NCI-H128 (cell line): ENCODE results near the gene EN2.

Experiments
- DNase-seq: peaks from one replicate; lab custom pipeline; 2025; ENCODE audit not compliant: unreplicated experiment; lab: John Stamatoyannopoulos, UW

The EN2 gene

DNA sequence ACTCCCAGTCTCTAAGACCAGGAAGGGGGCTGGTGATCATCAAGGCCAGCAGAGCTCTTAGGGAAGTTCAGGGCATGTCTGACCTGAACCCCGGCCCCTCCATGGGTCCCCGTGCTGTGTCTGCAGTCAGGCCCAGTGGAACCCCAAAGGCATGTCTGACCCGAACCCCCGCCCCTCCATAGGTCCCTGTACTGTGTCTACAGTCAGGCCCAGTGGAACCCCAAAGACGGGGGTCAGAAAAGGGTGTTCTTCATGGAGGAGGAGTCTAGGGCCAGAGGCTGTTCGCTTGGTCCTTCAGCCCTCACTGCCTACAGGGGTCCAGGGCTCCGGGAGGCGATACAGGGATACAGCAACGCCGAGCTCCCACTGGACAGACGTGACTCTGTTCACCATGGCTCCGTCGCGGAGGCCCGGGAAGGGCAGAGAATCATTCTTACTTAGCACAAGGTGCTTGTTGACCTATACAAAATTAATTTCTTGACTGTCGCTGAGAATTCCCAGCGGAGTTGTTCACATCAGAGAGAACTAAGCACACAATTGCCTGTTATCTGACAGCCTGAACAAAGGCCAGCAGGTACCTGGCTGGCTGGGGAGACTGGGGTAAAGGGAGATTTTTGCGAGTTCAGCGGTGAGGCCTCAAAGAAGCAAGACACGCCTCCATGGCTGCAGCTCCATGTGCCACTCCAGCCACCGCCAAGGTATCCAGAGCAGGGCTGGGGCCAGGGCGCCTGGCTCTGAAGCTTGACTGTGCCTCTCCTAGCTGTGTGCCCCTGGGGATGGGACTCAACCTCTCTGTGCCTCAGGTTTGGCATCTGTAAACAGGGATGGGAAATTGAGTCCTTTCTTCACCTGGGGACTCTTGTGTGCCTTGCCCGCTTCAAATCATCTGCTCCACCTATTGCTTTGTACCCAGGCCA lies 26.8 kb downstream of the EN2 start:
- no peak for DNase-seq

DNA sequence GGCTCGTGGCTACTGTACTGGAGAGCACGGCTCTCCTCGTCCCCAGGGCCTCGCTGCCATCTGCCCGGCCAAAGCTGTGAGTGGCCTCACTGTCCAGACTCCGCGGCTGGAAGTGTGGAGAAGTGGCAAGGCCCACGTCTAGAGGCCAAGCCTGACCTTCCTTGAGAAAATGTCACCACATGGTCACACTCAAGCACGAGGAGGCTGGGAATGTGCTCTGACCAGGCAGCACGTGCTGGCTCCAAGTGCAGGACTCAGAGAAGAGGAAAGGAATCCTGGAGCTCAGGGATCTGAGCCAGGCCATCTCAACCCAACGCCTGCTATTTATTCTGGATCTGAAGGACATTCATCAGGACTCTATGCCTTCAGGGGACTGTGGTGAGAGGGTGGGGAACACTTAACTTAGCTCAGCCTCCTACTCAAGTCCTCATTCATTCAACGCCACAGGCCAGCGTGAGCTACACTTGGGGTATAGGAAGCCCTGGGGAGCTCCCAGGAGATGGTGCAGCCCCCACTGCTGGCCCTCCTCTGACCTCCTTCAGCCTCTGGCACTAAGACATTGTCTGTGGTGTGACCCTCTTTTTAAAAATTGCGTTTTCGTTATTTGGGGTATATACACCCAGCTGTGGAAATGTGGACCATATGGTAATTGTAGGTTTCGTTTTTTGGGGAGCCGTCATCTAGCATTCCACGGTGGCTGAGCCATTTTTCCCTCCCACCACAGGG lies 29.0 kb downstream of the EN2 start:
- DNase-seq, result no peak

GRCh38 chr7:155487509-155488482 lies 29.9 kb downstream of the EN2 start:
- DNase-seq, result no peak

DNA sequence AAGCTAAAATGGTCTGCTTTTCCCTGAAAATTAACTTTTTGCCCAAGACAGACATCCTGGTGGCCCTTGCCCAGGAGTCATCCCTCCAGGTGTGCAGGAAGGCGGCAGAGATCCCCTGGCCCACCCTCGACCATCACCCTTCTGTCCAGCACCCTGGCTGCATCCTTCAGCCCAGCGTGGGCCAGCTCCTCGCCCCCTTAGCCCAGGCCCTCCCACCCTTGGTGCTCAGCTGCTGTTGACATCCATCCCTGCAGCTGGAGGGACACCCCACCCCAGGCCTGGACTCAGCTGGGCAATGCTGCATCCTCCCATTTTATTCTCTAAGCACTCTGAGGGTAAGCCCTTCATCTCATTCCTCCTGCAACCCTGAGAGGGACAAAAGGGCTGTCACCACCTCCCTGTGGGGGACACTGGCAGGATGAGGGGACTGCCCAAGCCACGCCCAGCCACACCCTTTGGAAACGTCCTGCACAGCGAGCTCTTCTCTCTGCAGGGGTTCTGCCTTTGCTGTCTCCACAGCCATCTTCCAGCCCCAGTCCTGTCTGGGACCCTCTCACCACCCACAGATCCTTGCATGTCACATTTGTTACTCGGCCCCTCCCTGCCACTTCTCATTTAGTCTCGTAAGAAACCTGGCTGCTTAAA lies 30.7 kb downstream of the EN2 start:
- no peak for DNase-seq

DNA sequence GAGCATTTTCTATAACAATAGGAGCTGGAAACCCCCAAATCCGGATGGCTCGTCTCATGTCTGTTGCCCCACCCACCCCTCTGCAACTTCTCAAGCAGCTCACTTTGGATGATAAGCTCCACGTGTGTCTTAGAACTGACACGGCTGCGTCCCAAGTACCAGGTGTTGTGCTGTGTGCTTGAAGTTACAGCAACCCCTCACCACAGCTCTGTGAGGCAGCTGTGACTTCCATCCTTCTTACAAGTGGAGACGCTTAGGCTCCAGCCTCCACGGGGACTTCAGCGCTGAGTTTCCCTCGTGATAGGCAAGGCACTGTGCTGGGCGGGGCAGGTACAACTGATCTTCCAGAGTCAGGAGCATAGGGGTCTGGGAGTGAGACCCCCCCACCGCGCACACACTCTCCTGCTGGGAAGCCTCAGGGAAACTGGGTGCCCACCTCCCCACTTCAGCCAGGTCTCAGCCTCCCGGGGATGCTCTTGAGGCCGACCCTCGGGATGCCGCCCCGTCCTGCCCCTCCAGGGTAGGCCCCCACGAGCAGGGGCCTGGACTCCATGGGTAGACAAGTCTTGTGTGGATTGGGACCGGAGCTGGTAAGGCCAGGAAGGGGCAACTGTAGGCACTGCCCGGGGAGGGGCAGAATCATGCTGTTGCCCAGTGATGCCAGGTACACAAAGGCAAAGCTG lies 31.4 kb downstream of the EN2 start:
- no peak for DNase-seq

DNA sequence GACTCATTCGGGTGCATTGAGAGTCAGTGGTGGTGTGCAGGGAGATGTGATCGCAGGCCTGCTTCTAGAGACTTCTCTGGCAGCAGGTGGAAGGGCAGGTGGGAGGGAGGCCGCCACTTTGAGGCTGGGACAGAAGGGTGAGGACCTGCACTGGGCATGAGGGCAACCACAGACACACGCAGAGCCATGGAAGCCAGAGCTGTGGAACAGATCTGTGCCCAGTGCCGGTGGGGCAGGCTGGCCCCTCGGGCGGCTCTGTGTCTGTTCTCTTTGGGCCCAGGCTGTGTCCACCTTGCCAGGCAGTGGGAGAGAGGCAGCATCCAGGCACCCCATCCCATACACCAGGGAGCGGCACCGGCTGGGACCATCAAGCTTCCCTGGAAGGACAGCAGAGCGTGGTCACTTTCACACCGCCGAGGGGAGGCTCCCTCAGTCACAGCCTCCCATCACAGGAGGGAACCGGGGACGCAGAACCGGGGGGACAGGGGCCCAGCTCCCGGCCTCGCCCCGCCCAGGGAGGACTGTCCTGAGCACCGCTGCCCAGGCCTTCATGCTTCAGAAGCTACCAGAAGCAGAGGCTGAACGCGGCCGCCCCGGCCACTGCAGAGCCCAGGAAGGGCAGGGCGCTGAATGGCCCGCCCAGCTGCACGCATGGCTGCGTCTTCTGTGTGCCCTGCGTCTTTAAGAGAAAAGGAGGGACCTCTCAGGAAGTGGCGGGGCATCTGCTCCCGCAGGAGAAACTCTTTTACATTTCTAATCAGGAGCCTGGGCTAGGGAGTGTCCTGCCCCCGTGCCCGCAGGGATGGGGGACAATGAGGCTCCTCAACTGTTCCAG lies 32.1 kb downstream of the EN2 start:
- no peak for DNase-seq

DNA sequence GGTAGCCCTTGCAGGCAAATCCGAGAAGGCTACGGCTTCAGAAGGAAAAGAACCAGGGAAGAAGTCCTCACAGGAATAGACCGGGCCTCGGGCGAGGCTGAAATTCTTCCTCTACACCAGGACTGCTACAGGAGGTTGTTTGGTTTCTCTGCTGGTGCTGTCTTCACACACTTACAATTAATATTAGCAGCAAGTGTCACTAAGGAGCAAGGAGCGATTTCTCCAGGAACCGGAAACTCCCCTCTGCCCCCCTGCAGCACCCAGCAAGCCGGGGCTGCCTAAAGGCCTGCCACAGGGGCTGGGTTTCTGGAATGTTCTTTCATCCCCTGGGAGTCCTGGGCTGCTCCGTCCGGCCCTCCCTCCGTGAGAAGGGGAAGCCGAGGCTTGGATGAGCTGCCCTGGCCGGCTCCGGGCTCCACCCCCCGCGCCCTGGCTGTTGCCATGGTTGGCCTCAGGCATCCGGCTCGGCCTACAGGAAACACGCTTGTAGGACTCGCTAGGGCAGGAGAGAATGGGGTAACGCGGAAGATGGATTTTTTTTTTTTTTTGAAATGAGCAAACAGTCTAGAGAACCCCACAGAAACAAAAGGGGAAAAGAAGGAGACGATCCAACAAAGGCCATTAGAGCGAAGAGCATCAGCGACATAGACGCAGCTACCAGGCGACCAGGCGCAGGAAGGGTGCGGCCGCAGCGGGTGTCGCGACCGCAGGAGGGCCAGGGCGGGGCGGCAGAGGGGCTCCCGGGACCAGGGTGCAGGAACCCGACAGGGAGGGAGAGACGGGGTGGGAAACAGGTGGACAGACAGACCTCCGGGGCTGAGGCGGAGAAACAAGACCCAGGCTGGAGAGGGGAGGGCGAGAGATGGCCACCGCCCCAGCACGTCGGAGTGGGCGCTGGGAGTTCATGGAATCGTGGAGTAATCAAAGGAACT lies 33.0 kb downstream of the EN2 start:
- no peak for DNase-seq

- no peak for DNase-seq
These were observed 33.9 kb downstream of the EN2 start for GRCh38 chr7:155491812-155492211.

GRCh38 chr7:155493744-155494538 lies 36.0 kb downstream of the EN2 start:
- DNase-seq, result no peak

DNA sequence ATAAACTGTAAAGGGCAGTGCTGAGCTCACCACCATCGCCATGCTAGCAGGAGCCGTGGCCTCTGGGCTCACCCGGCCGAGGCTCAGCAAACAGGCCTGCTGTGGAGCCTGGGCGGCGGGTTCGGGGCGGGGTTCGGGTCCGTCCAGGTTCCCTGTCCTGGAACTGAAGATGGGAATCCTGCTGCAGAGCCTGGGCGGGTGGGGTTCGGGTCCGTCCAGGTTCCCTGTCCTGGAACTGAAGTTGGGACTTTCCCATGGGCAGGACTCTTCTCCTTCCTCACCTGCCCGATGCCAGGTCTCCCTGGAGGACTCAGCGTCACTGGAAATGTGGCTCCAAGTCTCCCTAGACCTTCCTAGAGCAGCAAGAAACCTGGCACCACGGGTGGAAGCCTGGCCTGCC lies 36.6 kb downstream of the EN2 start:
- no peak for DNase-seq

GRCh38 chr7:155495440-155496248 lies 37.7 kb downstream of the EN2 start:
- no peak for DNase-seq

GRCh38 chr7:155496267-155497005 lies 38.5 kb downstream of the EN2 start:
- no peak for DNase-seq

DNA sequence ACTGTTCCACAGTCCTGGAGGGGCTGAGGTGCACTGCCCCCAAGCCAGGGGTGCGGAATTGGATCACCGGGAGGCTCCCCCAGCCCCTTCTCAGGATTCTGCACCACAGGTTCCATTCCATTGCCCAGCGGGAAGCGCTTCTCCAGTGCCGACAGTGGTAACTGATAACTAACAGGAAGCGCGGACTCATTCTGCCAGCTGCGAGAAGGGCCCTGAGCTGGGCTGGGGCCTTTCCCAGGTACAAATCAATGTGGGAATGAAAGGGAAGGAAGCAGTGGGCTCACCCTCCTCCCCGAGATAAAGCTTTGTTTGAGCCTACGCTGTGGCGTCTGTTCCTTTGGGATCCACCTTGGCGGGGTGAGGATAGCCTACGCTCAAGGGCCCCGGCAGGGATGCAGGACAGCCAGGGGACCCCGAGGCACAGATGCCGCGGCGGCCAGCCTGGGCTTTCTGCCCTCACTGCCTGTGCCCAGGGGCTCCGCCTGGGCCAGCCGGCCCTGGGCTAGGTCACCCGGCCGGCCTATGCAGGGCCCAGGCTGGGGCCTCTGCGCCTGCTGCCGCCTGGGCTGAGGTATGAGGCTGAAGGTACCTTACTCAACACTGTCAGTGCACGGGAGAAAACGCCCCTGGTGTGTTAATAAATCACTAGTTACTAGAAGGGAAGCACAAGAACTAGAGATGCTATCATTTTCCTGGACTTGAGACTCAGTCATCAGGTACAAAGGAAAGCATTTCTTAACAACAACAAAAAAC lies 39.4 kb downstream of the EN2 start:
- DNase-seq, result no peak

DNA sequence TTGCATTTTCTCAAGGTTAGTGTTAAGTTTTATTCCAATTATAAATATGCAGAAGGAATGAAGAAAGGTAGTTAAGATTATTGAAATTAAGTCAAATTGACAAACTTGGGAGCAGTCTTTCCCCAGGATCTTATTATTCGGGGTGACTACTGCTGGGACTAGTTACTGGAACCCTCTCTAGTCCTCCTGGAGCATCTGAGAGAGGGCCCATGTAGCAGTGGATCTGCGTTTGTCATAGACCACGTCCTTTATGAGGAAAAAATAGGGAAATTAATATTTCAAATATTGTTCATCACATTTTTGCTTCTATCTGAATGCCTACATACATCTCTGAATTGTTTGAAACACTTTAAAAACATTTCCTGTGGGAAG lies 47.5 kb downstream of the EN2 start:
- DNase-seq, result no peak

GRCh38 chr7:155506854-155507337 lies 49.0 kb downstream of the EN2 start:
- no peak for DNase-seq
